GM21529 (cell line): ENCODE measurements around the gene BCDIN3D.
"Not testable (repeated sequence)": the region's sequence is repeated elsewhere in the genome, so short reads cannot be mapped to it uniquely, and the experiment has no call there.

Source experiments
- ATAC-seq: cut with Tn5 transposase; IDR thresholded peaks from one replicate; pipeline ENCODE4 v1.9.1; 2021; ENCODE audit not compliant: unreplicated experiment

The BCDIN3D gene

DNA sequence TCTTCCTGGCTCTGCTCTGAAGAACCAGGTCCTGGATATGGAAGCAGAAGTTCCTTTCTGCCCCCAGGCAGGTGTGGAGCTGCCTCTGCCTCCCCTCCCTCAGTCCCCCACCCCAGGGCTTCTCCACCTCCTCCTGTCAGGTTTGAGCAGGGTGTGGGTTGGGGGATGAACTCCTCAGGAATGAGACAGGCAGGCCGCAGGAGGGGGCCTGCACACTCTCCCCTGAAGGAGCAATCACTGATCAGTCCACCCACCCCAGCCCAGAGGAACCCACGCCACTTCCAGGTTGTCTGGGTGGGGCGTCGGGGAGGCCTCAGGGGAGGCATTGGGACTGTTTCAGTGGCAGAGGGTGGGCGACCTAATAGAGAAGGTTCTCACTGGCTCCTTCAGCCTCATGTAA lies 34.2 kb upstream of the BCDIN3D start:
- ATAC-seq = no peak

GRCh38 chr12:49876070-49876469 lies 33.2 kb upstream of the BCDIN3D start:
- no peak for ATAC-seq

DNA sequence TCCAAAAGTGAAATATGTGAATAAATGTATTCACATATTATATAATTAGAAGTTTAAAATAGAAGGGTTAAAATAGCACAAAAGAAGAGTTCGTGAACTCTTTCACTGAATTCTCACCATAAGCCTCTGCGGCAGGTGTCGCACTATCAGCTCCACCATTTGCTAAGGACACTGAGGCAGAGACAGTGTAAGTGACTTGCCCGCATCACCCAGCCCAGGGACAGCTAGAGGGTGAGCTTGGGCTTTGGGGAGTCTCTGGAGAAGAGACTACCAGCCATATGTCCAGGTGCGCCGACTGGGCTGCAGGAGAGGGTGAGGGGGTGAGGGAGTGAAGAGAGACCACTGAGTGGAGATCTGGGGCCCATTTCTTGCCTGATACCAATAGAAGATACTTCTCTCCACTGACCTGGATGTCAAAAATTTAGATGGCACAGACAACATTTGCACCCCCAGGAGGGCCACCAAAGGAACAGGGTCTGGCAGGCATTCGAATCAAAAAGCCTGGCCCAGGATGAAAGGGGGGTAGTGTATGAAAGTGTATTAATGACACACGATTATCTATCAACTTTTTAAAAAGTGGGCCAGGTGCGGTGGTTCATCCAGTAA lies 32.3 kb upstream of the BCDIN3D start:
- ATAC-seq = no peak

DNA sequence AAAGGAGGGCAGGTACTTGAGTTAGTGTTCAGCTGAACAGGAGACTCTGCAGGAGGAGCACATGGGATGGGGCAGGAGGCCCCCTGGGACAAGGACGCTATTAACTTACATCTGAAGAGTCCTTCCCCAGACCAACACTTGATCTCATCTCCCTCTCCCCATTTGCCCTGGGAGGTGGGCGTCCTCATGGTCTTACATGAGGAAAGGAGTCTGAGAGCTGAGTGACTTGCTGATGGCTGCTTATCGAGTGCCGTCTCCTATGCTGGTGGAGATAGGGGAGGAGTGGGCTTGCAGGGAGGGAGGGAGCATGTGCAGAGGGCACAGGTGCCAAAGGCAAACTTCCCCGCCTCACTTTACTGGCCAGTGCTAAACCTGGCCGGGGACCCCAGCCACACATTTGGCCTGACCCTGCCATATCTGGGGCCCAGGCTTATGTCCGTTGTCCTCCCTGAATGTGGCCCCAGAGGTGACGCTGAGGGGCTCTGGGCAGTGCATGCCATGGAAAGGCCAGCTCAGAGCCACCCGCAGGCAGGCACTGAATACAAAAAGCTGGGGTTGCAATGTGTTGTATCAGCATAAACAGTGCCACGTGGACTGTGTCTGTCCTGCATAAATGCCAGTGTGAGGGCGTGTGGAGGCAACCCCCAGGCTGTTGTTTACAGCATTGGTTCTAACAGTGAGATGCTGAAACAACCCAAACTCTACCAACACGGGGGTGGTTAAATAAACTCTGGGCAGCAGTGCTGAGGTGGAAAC lies 31.4 kb upstream of the BCDIN3D start:
- no peak for ATAC-seq

- ATAC-seq = no peak
These were observed 30.5 kb upstream of the BCDIN3D start for GRCh38 chr12:49873361-49873934.

GRCh38 chr12:49872781-49873181 lies 29.9 kb upstream of the BCDIN3D start:
- ATAC-seq = no peak

DNA sequence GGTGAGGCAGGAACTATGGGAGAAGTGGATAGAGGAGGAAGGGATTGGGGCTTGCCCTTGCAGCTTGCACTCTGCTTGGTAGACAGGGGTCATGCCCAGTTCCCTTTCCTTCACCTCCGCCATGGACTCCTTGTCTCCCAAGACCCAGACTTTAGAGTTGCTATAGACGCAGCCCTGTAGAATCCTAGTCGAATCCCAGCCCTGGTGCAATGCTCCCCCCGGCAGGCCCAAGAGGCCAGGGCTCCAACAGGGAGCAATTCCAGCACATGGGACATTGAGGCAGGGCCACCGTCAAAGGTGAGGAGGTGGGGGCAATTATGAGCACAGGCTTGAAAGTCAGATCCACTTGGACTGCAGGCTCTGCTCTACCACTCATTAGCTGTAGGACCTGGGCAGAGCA lies 29.5 kb upstream of the BCDIN3D start:
- ATAC-seq = no peak

DNA sequence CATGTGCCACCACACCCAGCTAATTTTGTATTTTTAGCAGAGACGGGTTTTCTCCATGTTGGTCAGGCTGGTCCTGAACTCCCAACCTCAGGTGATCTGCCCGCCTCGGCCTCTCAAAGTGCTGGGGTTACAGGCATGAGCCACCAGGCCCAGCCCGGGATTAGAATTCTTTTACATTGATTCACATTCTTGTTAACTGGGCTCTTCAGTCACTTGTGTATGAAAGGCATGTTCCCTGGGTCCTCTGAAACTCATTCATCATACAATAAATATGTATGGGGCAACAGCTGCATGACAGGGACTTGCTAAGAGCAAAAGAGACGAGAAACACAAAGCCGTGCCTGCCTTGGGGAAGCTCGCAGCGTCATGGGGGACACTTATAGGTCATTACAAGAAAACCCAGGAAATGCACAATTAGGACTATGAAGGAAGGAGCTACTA lies 28.9 kb upstream of the BCDIN3D start:
- ATAC-seq = not testable (repeated sequence)

DNA sequence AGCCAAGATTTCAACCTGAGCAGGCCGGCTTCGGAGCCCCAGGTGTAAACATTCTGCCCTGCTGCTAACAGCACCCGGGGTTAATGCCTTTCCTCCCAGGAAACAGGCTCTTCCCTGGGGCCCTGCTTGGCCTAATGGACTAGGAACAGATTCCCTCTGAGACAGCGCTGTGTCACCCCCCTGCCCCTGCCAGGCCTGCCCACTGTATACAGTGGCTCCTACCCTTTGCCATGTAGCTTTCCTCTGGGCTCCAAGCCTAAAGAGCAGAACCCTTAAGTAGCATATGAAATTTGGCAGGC lies 28.3 kb upstream of the BCDIN3D start:
- ATAC-seq = no peak

- ATAC-seq = no peak
These were observed 27.8 kb upstream of the BCDIN3D start for GRCh38 chr12:49870501-49871262.

- no peak for ATAC-seq
These were observed 27.1 kb upstream of the BCDIN3D start for GRCh38 chr12:49869816-49870500.

DNA sequence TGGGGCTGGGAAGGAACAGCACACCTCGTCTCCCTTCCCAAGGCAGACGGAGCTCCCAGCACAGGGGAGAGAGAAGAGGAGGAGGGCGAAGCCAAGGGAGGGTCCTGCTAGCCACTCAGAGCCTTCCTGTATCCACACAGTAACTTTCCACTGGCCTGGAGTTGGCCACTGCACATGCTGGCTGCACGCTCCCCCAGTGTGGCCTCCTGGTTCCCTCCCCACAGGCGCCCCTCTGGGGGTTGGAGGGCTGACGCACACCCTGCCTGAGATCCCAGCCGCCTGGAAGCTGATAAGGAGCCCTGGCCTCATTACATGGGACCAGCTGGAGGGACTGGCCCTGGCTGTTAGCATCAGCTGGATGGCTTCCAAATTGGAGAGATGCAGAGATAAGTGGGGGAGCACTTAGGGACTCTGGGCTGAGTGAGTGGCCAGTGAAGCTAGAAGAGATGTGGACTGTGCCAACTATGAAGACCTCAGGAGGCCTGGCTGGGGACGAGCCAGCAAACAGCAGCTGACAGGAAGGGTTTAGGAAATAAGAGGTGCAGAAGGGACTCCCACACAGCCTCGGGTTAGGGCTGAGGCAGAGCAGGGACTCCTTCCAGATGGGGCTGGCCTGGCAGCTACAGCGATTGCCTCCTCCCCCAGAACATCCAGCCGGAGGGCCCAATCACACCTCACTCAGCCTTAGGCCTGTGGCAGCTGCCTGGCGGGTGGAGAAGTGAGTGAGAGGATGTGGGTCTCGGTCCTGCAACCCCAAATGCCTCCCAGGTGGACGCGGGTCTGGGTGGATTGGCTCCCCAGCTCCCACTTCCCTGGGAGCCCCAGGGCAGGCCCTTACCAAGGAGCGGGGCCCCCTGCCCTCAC lies 26.3 kb upstream of the BCDIN3D start:
- no peak for ATAC-seq

DNA sequence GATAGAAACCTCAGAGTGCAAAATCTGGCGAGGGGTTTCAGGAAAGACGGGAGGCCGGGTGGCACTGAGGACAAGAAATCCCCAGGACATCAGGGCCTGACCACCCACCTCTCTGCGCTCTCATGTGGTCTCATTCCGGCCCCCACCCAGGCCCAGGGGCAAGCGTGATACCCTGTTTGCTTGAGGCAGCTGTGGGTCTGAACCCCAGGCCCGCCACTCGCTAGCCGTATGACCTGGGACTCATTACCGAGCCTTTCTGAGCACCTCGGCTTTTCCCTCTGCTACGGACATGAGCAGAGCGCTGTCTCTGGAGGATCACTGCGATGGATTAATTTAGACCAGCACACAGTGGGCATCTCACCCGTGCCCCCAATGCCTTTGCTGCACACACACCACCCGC lies 25.5 kb upstream of the BCDIN3D start:
- ATAC-seq = no peak

DNA sequence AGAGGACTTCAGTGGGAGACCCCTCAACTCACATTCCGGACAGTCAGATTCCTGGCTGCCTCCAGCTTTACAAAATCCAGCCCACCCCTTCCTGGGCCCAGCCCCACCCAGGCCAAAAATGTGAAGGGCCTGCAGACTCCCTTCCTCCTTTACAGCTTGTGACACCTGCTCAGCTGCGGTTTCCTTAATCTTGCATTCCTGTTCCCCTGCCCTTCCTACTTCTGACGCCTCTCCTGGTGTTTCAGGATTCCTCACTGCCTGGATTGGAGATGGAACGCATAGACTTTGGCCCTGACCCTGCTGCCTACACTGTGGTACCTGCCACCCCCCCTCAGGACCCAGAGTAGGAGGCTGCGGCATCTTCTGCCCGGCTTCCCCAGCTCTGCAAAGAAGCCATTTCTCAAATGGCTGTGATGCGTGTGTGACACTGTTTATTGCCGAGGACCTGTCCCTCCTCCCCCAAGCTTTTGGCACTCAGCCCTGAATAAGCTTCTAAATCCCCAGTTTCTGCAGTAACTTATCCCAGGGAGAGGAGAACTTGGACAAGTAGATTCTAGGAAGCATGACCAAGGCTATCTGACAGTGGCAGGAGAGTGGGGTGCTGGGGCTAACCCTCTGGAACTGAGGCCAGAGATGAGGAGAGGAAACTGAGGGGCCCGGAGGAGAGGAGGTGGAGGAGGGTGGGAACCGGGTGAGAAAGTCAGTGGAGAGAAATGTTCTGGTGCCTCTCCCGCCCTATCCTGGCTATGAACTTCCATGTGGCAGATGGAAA lies 24.9 kb upstream of the BCDIN3D start:
- no peak for ATAC-seq

DNA sequence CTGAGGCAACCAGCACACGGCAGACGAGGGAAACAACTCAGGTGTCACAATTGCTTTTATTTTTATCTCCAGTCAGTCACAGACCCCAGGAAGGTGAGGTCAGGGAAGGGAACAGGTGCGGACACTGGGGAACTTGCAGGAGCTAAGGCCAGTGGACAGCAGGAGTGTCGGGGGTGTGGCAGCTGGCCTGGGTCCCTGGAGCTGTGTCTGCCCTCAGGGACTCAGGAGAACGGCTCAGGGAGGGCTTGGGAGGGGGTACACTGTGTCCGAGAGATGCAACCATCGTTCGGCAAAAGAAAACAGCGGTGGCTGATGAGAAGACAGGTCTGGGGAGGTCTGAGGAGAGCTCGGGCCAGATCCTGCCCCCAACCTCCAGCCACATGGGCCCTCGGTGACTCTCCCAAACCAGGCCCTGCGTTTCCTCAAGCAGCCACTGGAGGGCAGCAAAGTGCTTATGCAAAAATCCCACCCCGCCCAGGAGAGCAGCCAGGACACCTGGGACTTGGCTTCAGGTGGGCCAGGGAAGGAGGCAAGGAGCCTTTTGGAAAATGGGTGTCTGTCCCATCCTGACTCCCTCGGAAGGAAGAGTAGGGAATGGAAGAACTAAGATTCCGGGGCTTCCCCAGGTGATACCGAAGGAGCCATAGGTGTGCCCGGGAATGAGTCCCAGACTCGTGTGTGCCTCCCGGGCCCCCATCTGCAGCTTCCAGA lies 24.1 kb upstream of the BCDIN3D start:
- no peak for ATAC-seq

- no peak for ATAC-seq
These were observed 22.9 kb upstream of the BCDIN3D start for GRCh38 chr12:49865782-49866135.

GRCh38 chr12:49865109-49865781 lies 22.3 kb upstream of the BCDIN3D start:
- no peak for ATAC-seq

DNA sequence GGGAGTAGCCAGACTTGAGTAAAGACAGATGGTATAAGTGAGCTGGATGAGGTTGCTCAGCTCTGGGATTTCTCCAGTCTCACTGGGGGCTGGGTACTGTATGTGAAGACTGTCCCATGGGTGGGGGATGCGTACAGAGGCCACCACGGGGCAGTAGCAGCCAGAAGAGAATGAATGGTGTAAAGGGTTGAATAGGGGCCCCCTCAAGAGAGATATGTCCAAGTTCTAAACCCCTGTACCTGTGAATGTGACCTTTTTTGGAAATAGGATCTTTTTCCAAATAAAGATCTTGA lies 21.8 kb upstream of the BCDIN3D start:
- ATAC-seq = no peak
